C4-2B (cell line): ENCODE data around the gene PHF5A.

Source experiments
- H3K27ac ChIP-seq: fragments of 450-650 bp; 2 replicates; pipeline ENCODE4 v1.5.1; 2017
- ZFX ChIP-seq: fragments of 450-650 bp; IDR thresholded peaks from 2 replicates; pipeline ENCODE4 v1.6.1; 2017
- TF ChIP-seq, protein P1 (sequence below): fragments of 450-650 bp; conservative IDR thresholded peaks from 2 replicates; pipeline ENCODE4 v1.5.1; 2017; ENCODE audit warnings: mild to moderate bottlenecking

PHF5A gene

DNA sequence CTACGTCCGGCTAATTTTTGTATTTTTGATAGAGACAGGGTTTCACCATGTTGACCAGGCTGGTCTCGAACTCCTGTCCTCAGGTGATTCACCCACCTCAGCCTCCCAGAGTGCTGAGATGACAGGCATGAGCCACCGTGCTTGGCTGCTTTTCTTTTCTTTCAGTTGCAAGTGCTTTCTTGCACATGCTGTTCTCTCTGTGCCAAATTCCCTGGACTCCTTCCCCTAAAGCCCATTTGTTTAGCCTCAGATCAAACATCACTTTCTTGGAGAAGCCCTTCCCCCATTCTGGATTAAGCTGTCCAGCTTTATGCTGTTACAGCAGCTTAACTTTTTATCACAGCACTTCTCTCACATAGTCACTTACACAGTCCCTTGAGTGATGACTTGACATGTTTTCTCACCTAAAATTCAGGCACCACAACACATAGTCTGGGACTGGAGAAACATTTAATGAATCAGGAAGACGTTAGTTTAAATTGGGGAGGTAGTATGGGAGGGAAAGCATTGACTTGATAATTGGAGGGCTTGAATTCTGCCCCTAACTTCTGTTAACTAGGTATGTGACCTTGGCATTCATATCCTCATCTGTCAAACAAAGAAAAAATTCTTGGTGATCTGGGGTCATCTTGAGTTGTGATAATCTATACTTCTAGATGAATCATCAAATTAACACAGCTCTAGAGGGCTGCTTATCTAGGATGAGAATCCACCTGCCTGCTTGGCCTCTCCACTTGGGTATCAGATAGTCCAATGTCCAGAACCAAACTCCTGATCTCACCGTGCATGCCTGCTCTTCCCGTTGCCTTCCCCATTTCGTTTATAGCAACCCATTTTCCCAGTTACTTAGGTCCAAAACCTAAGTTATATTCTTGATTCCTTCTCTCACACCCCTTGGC lies 18.8 kb upstream of the PHF5A start:
- TF ChIP-seq ZFX = no peak
- H3K27ac ChIP-seq = no peak overlapping the region

DNA sequence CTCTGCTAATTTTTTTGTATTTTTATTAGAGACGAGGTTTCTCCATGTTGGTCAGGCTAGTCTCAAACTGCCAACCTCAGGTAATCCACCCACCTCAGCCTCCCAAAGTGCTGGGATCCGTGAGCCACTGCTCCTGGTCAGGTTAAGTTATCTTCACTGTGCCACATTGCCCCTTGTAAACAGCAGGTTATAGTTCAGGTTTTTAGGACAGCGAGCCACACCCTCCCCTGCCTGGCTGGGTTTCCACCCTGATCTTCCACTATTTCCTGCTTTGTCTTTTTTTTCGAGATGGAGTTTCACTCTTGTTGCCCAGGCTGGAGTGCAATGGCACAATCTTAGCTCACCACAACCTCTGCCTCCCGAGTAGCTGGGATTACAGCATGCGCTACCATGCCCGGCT lies 16.5 kb upstream of the PHF5A start:
- H3K27ac ChIP-seq = no peak overlapping the region
- TF ChIP-seq, protein P1, sequence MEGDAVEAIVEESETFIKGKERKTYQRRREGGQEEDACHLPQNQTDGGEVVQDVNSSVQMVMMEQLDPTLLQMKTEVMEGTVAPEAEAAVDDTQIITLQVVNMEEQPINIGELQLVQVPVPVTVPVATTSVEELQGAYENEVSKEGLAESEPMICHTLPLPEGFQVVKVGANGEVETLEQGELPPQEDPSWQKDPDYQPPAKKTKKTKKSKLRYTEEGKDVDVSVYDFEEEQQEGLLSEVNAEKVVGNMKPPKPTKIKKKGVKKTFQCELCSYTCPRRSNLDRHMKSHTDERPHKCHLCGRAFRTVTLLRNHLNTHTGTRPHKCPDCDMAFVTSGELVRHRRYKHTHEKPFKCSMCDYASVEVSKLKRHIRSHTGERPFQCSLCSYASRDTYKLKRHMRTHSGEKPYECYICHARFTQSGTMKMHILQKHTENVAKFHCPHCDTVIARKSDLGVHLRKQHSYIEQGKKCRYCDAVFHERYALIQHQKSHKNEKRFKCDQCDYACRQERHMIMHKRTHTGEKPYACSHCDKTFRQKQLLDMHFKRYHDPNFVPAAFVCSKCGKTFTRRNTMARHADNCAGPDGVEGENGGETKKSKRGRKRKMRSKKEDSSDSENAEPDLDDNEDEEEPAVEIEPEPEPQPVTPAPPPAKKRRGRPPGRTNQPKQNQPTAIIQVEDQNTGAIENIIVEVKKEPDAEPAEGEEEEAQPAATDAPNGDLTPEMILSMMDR = no peak
- TF ChIP-seq ZFX = no peak

DNA sequence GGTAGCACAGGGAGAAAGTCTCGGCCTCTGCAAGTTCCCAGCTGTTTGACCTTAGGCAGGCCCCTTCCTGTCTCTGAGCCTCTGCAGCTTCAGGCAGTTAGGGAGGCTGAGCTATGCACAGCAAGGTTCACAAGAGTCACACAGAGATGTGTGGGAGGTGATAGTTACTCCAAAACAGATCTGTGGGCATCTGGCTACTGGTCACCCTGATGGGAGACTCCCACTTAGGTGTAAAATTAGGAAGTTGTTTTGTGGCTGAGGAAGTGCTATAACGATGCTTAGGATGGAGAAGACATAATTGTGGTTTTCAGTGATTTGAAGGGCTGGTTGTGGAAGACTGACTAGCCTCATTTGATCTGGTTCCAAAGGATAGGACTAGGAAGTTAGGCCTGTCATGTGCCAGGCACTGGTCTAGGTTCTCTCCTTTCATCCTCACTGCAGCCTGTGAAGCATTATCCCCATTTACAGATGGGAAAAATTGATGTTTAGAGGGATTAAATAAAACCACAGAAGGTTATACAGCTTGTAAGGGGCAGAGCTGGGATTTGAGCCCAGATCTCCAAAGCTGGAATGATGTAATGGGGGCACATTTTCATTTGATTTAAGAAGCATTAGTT lies 13.9 kb upstream of the PHF5A start:
- H3K27ac ChIP-seq = no peak overlapping the region

DNA sequence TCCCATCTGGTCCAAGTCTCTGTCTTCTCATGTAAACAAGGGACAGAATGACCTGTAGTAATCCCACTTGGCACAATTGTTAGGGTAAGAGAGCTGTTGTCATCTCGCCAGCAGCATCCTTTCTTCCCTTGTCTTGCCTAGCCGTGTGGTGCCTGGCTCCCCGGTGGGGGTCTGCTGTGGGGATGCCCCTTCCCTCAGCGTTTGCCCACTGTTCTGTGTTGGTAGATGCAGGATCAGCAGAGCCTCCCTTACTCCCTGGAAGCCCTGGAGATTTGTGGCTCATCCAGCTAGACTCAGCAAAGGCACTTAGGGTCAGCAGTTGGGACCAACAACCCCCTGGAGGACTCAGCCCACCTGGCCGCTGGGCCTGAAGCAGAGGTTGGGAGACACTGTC lies 13.4 kb upstream of the PHF5A start:
- TF ChIP-seq, protein P1 = no peak
- no peak for TF ChIP-seq ZFX
- no peak overlapping the region for H3K27ac ChIP-seq

More for the DNA sequence above, 13.9 kb upstream of the PHF5A start:
- TF ChIP-seq, protein P1 = no peak
- no peak for TF ChIP-seq ZFX

DNA sequence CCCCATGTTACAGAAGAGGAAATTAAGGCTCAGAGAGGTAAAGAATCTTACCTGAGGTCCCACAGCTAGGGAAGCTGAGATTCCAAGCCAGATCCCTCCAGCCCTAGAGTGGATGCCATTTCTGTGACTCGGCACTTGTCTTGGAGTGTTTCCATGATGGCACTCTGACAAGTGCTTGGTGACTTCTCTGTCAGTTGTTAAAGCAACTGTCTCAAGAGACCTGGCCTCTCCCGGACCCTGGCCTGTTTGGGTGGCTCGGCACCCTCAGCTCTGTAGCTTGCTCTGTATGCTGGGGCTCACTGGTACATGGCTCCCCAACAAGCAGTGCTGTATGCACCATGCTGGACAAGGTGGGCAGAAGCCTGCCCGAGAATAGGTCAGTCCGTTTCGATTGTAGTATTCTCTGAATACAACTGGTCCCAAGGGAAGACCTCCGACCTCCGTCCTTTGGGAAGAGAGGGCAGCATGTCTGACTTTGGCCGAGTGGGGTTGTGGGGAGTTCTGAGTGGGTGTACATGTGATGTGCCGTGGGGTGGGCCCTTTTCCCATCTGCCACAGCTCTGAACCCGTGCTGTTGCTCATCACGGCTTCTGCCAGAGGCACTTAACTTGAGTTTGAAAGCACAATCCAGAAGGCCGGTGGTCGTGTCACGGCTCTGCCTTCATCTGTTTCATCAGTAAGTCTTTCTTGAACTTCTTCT lies 12.8 kb upstream of the PHF5A start:
- no peak for TF ChIP-seq ZFX
- TF ChIP-seq, protein P1 = no peak
- peak overlapping the region; percentile 4 for H3K27ac ChIP-seq

DNA sequence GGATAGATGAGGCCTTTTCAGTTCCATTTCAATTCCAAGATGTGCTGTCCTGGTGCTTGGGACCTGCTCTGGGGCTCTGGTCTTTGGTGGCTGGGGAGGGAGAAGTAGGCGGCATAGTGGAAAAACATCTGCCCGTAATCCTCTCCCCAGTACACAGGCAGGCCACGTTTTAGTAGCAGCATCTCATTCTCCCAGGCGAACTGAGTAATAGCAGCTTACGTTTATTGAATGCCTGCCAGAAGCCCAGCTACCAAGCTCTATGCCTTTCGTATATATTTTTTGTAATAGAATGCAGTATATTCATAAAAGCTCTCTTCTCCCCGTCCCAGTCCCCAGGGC lies 11.9 kb upstream of the PHF5A start:
- no peak overlapping the region for H3K27ac ChIP-seq
- TF ChIP-seq ZFX = no peak
- TF ChIP-seq, protein P1 = no peak

DNA sequence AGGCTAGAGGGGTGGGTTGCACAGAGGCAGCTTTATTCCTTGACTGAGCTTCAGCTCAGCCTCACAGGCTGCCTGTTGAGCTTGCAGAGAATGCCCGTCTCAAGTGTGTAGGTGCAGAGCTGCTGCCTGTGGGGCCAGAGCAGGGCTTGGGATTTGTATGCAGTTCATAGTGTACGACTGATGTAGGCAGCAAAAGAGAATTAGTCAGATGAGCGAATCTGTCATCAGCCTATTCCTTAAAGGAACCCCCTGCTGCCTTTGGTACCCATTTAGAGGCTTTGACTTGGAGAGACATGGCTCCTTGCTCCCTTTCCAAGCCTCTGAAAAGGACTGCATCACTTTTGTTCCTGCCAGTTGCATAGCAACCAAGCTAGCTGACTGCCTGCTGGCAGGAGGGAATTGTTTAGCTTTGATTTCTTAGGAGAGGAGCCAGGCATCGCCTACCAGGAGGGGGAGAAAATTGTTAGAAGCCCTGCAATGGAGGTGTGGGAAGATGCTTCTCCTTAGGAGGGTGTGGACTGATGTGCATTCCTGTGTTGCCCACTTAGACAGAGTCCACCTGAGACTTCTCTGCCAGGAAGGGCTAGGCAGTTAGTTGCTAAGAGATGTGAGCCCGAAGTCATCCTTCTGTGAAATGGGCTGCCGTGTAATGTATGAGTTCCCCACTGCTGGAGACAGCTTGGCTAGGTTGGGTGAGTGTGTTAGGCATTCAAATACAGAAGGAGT lies 11.3 kb upstream of the PHF5A start:
- TF ChIP-seq, protein P1 = no peak
- no peak for TF ChIP-seq ZFX
- H3K27ac ChIP-seq = no peak overlapping the region
